ENCODE measurements around the gene IL22. TPM values are rescaled to one million over a fixed set of nuclear protein-coding genes. Genes with fewer than 3 reads are reported as not detected.

IL22 gene
- total RNA-seq, 1 experiment from 2014 or later: not detected

- H3T11ph ChIP-seq (ENCODE audit: low read length): no peak overlapping the region
- WGBS (ENCODE audit: extremely low coverage, insufficient read length, low lambda C conversion rate): no CpG with 5 or more reads among the region's 6 CpGs
- no peaks in the 10 kb centered on the region for H4K20me1 ChIP-seq (ENCODE audit: control insufficient read depth, insufficient read depth, insufficient read length)
- no peak overlapping the region for H3K27ac ChIP-seq (ENCODE audit: insufficient read length, low read depth, low read length)
- no peak overlapping the region for H3K18ac ChIP-seq (ENCODE audit: insufficient read length, low read depth, low read length)
- DNase-seq: no peak
- H3K9me3 ChIP-seq (ENCODE audit: control insufficient read depth, low read depth, low read length): no peaks in the 10 kb centered on the region
- H2AK5ac ChIP-seq (ENCODE audit: insufficient read length, low read length): no peak overlapping the region
- no peak overlapping the region for H3K4me2 ChIP-seq (ENCODE audit: insufficient read depth, insufficient read length, low read length)
- H4K91ac ChIP-seq (ENCODE audit: insufficient read length, low read depth, low read length): no peak overlapping the region
- H2BK12ac ChIP-seq (ENCODE audit: insufficient read length, low read depth, low read length): no peak overlapping the region
- H2BK20ac ChIP-seq (ENCODE audit: low read depth, low read length, poor library complexity, severe bottlenecking): no peak overlapping the region
- H3K9ac ChIP-seq (ENCODE audit: extremely low read depth, insufficient read length, low read length): no peak overlapping the region
- no peaks in the 10 kb centered on the region for H3K27me3 Mint-ChIP-seq (ENCODE audit: low read depth)
- no peaks in the 10 kb centered on the region for H3K27me3 ChIP-seq (ENCODE audit: insufficient read depth, low read length)
- H3K4me1 Mint-ChIP-seq: peaks cover 0 to 2% of the 10 kb centered on the region in 2 experiments; a peak in 1 of 4 replicates
- H2BK15ac ChIP-seq (ENCODE audit: low read depth, low read length): no peak overlapping the region
- H2BK120ac ChIP-seq (ENCODE audit: low read depth, low read length, poor library complexity, severe bottlenecking): no peak overlapping the region
- no peak overlapping the region for H2BK5ac ChIP-seq (ENCODE audit: insufficient read length, low read length)
- H3K36me3 Mint-ChIP-seq (ENCODE audit: insufficient read depth in 1 of 3, low read depth in 3 of 3): no peaks in the 10 kb centered on the region
- H2AFZ ChIP-seq (ENCODE audit: low read length): no peak overlapping the region
- TF ChIP-seq CTCF (conservative IDR thresholded peaks at IDR 0.05): no peak
- H3K79me1 ChIP-seq (ENCODE audit: insufficient read depth, low read depth, low read length, poor library complexity, severe bottlenecking): no peaks in the 10 kb centered on the region
- no peaks in the 10 kb centered on the region; the same call in 1 of the 2 replicates for H3K4me1 ChIP-seq (ENCODE audit: insufficient read depth, low read length)
- H3K56ac ChIP-seq (ENCODE audit: insufficient read length, low read depth, low read length): no peak overlapping the region
- no peak overlapping the region for H4K5ac ChIP-seq (ENCODE audit: insufficient read length, low read depth, low read length)
- H3K9me3 Mint-ChIP-seq: no peaks in the 10 kb centered on the region
- no peak overlapping the region for H3K23ac ChIP-seq (ENCODE audit: insufficient read length, low read depth, low read length)
- no peaks in the 10 kb centered on the region for H3K23me2 ChIP-seq (ENCODE audit: insufficient read length, low read depth, low read length, poor library complexity, severe bottlenecking)
- no peak overlapping the region for H4K8ac ChIP-seq (replicated peaks; ENCODE audit: insufficient read length, low read depth, low read length)
- no peak overlapping the region for H3K4ac ChIP-seq (ENCODE audit: low read depth, low read length)
- H3K79me2 ChIP-seq (ENCODE audit: insufficient read depth, low read length): no peaks in the 10 kb centered on the region
- H3K14ac ChIP-seq (ENCODE audit: insufficient read depth, low read length): no peak overlapping the region
- no peak overlapping the region for H3K4me3 Mint-ChIP-seq
- no peak overlapping the region for H3K27ac Mint-ChIP-seq
Observed at GRCh38 chr12:68290126-68290525, 36.7 kb upstream of the IL22 start.
